HG03571 (cell line): ENCODE results near the gene MCC.
"Not testable (repeated sequence)": the region's sequence is repeated elsewhere in the genome, so short reads cannot be mapped to it uniquely, and the experiment has no call there.

Experiments used
- ATAC-seq: cut with Tn5 transposase; IDR thresholded peaks from one replicate; pipeline ENCODE4 v1.9.1; 2021; ENCODE audit not compliant: unreplicated experiment

Gene MCC

DNA sequence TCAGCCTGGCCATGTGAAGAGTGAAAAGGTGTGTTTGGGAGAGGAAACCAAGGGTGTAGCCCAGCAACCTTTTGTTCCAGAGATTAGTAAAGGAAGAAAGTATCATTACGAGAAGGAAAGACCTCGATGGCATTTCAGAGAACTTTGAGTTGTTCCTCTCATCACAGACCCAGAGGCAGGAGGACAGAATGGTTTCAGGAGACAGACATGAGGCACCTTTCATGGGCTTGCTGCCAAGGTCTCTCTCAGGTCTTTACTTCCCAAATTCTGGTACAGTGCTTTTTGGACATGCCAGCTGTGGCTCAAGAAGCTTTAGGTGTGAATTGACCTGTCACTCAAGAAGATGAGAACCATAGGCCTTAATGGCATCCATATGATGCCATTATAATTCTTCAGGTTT lies 2.8 kb upstream of the MCC start:
- ATAC-seq: no peak

- no peak for ATAC-seq
Observed at GRCh38 chr5:113490317-113490716, 2.1 kb upstream of the MCC start.

DNA sequence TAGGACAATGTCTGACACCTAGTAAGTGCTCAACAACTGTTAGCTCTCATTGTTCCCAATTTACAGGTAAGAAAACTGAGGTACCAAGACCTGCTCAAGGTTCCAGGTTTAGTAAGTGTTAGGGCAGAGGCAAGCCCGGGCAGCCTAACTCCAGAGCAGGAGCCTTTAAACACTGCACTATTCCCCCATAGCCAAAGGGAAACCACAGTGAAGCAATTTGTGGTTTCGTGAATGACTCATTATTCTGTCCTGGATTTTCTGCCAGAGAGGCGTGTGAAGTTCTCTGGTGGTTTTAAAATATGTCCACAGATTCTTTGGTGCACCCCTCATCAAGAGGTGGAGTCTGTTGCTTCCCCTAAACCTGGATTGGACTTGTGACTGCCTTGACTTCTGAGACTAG lies 1.0 kb upstream of the MCC start:
- no peak for ATAC-seq

GRCh38 chr5:113488645-113489184 lies 462 bp upstream of the MCC start:
- no peak for ATAC-seq

DNA sequence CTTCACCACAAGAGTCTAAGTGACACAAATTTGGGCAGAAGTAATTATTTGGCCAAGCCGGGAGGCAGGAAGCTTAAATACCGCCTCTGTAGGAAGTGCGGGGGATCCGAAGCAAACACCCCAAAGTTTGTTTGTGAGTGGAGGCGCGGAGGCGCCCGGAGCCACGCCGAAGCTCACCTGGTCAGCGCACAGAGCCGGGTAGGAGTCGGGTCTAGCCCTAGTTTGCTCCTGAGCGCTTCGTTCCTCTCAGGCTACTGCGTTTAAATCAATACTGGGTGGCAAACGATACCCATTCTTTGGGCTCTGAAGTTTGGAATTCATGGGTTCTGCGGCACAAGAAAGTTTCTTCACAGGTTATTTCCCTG lies 855 bp downstream of the MCC start:
- ATAC-seq: no peak

- no peak for ATAC-seq
Observed at GRCh38 chr5:113480243-113480642, 8.0 kb downstream of the MCC start.

DNA sequence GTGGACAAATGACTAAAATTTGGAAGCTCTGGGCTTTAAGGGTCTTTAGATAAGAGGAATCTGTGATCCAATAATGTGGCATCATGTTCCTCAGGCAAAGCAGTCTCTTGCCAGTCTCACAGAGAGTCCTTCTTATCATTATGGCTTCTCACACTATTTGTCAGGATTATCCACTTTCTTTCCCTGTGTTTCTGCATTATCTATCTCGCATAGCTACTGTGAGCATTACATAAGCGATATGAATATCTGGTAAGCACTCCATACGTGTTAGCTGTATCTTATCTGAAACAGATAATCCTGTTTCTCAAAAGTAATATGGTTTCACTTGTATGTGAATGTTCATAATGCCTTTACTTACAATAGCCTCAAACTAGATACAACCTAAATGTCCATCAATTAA lies 9.6 kb downstream of the MCC start:
- no peak for ATAC-seq

- ATAC-seq: no peak
Observed at GRCh38 chr5:113474100-113474728, 14.0 kb downstream of the MCC start.

- no peak for ATAC-seq
Observed at GRCh38 chr5:113463032-113463431, 25.2 kb downstream of the MCC start.

DNA sequence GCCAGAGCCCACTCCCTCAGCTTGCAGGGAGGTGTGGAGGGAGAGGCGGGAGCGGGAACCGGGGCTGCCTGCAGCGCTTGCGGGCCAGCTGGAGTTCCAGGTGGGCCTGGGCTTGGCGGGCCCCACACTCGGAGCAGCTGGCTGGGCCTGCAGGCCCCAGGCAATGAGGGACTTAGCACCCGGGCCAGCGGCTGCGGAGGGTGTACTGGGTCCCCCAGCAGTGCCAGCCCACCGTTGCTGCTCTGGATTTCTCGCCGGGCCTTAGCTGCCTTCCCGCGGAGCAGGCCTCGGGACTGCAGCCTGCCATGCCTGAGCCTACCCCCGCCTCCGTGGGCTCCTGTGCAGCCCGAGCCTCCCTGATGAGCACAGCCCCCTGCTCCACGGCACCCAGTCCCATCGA lies 31.1 kb downstream of the MCC start:
- not testable (repeated sequence) for ATAC-seq

- no peak for ATAC-seq
Observed at GRCh38 chr5:113452941-113453340, 35.3 kb downstream of the MCC start.

GRCh38 chr5:113451797-113452196 lies 36.5 kb downstream of the MCC start:
- no peak for ATAC-seq

- no peak for ATAC-seq
Observed at GRCh38 chr5:113450929-113451328, 37.3 kb downstream of the MCC start.

GRCh38 chr5:113450462-113450861 lies 37.8 kb downstream of the MCC start:
- no peak for ATAC-seq

DNA sequence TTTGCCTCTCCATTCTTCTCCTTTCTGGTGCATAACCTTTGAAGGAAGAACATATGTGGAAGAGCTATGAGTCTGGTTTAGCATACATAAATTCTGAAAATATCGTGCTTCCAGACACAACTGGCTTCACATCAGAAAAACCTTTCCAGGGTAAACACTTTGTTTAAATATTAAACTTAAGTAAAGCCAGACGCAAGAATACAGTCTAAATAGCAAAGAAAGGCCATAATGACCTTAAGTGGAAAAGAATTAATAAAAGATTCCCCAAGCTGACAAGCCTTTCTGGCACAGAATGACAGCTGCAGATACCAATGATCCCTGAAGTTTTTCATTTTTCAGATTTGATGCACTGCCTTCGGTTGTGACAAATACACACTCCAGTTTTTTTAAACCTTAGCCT lies 40.0 kb downstream of the MCC start:
- ATAC-seq: no peak

DNA sequence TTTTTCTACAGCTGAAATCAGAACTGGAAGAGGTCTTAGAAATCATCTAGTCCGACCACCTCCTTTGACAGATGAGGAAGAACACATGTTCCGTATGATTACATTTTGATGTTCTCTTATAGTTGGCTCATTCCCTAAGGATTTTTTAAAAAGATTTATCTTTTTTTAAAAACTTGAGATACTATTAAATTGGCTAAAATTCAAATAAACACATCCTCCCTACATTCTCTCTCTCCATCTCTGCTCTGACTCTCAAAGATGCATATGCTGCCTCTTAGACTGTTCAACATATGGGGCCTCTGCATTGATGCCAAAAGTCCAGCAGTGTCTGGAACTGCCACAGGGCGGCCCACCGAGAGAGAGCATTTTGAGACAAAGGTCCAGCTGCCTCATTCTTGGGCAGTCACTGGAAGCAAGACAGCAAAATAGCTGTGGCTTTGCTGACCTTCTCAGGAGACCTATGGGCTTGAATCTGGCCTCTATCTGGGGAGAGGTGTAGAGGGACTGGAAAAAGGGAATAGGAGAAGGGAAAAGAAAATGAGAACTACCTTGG lies 40.7 kb downstream of the MCC start:
- no peak for ATAC-seq

- no peak for ATAC-seq
Observed at GRCh38 chr5:113446358-113446927, 41.8 kb downstream of the MCC start.

DNA sequence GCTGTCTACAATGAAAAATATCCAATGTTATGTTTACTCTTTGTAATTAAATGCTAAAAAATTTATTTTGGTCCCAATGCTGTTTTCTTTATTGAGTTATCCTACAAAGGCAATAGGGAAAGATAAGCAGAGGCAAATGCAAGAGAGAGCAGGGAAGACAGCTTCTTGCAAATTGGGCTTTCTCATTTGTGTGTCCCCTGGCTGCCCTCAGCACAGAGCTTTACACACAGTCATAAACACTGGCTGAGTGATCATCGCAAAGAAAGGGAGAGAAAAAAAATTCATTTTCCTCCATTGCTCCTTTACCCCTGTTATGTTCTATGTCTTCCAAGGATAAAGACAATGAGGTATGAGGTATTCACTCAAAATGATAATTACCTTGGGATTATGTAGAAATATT lies 51.1 kb downstream of the MCC start:
- no peak for ATAC-seq

GRCh38 chr5:113435575-113435974 lies 52.7 kb downstream of the MCC start:
- ATAC-seq: no peak

GRCh38 chr5:113434889-113435288 lies 53.4 kb downstream of the MCC start, which contains the start of gene TSSK1B:
TSSK1B (minus strand) TSS chr5:113434989; CDS start chr5:113434839, 150 bp downstream.
- ATAC-seq: no peak

- ATAC-seq: no peak
Observed at GRCh38 chr5:113433862-113434612, 54.2 kb downstream of the MCC start.

DNA sequence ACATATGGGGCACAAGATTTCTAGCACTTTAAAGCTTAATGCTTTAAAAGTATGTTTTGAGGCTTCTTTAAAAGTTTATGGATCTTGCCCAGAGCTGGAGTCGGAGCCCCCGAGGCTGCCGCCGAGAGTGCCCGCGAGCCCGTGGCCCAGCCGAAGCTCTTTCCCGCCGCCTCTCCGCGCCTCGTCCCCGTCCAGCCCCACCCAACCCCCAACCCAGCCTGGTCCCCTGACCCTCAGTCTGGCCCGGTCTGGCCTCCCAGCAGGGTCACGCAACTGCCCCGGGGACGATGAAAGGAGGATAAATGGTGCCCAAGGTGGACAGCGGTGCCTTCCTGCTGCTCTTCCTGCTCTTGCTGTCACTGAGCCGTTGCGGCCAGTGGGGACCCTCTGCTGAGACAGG lies 55.2 kb downstream of the MCC start:
- no peak for ATAC-seq
